Measurements from ENCODE around the gene RGS7BP.

- TF ChIP-seq POLR2A (IDR thresholded peaks at IDR 0.05): no peak
- TF ChIP-seq, protein P1, sequence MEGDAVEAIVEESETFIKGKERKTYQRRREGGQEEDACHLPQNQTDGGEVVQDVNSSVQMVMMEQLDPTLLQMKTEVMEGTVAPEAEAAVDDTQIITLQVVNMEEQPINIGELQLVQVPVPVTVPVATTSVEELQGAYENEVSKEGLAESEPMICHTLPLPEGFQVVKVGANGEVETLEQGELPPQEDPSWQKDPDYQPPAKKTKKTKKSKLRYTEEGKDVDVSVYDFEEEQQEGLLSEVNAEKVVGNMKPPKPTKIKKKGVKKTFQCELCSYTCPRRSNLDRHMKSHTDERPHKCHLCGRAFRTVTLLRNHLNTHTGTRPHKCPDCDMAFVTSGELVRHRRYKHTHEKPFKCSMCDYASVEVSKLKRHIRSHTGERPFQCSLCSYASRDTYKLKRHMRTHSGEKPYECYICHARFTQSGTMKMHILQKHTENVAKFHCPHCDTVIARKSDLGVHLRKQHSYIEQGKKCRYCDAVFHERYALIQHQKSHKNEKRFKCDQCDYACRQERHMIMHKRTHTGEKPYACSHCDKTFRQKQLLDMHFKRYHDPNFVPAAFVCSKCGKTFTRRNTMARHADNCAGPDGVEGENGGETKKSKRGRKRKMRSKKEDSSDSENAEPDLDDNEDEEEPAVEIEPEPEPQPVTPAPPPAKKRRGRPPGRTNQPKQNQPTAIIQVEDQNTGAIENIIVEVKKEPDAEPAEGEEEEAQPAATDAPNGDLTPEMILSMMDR (IDR thresholded peaks at IDR 0.05): no peak
Measured at GRCh38 chr5:64497386-64497785, 8.4 kb upstream of the RGS7BP start.

All from testis (tissue), 2 donors.